HUES48 (cell line): Measurements from ENCODE around the gene RAB39B.
A peak's percentile ranks its signal among the peaks of the same experiment; 100 is the strongest.
"Not testable (repeated sequence)": the region's sequence is repeated elsewhere in the genome, so short reads cannot be mapped to it uniquely, and the experiment has no call there.

Source experiments
- H3K27ac ChIP-seq: one replicate; pipeline ENCODE4 v1.7.0; 2013; ENCODE audit warnings: low read depth, low read length, inconsistent platforms
- H3K27me3 ChIP-seq: 2 replicates; pipeline ENCODE4 v1.6.1; 2013; ENCODE audit warnings: mild to moderate bottlenecking, low read length; ENCODE audit not compliant: control insufficient read depth, insufficient read depth
- H3K36me3 ChIP-seq: 2 replicates; pipeline ENCODE4 v1.6.1; 2013; ENCODE audit warnings: low read length; ENCODE audit not compliant: control insufficient read depth, insufficient read depth
- H3K4me1 ChIP-seq: 2 replicates; pipeline ENCODE4 v1.6.1; 2013; ENCODE audit warnings: mild to moderate bottlenecking, low read length; ENCODE audit not compliant: control insufficient read depth, insufficient read depth
- H3K4me3 ChIP-seq: 2 replicates; pipeline ENCODE4 v1.5.1; 2013; ENCODE audit warnings: mild to moderate bottlenecking, low read depth, low read length
- H3K9ac ChIP-seq: 2 replicates; pipeline ENCODE4 v1.6.1; 2013; ENCODE audit warnings: mild to moderate bottlenecking, low read depth, low read length, moderate library complexity
- H3K9me3 ChIP-seq: 2 replicates; pipeline ENCODE4 v1.6.1; 2013; ENCODE audit warnings: low read length; ENCODE audit not compliant: control insufficient read depth, insufficient read depth

Gene RAB39B

GRCh38 chrX:155246748-155247147 is 17.5 kb downstream of the RAB39B start:
- Histone ChIP-seq H3K9me3 (peaks cover 37% of the 10 kb centered on the region), H3K27ac (no peak overlapping the region), H3K9ac (no peak overlapping the region), H3K4me3 (no peak overlapping the region), H3K27me3 (no peaks in the 10 kb centered on the region), H3K4me1 (no peaks in the 10 kb centered on the region; the same call in 1 of the 2 replicates), H3K36me3 (no peaks in the 10 kb centered on the region)

- H3K36me3 ChIP-seq: peaks cover 24% of the 10 kb centered on the region
- H3K9ac ChIP-seq: no peak overlapping the region
- peaks cover 53% of the 10 kb centered on the region for H3K9me3 ChIP-seq
- H3K27me3 ChIP-seq: no peaks in the 10 kb centered on the region
- no peak overlapping the region for H3K4me3 ChIP-seq
- H3K4me1 ChIP-seq: no peaks in the 10 kb centered on the region
- H3K27ac ChIP-seq: no peak overlapping the region
Observed at GRCh38 chrX:155242300-155242699, 22.0 kb downstream of the RAB39B start.

GRCh38 chrX:155237719-155238118 is 26.6 kb downstream of the RAB39B start:
- no peak overlapping the region for H3K9ac ChIP-seq
- H3K4me1 ChIP-seq: no peaks in the 10 kb centered on the region
- H3K36me3 ChIP-seq: peaks cover 46% of the 10 kb centered on the region
- H3K4me3 ChIP-seq: no peak overlapping the region
- H3K27me3 ChIP-seq: no peaks in the 10 kb centered on the region
- peaks cover 55% of the 10 kb centered on the region for H3K9me3 ChIP-seq
- H3K27ac ChIP-seq: no peak overlapping the region

- Histone ChIP-seq H3K36me3 (peaks cover 63% of the 10 kb centered on the region), H3K4me3 (no peak overlapping the region), H3K27ac (no peak overlapping the region), H3K9me3 (peaks cover 58% of the 10 kb centered on the region), H3K4me1 (no peaks in the 10 kb centered on the region), H3K27me3 (no peaks in the 10 kb centered on the region), H3K9ac (no peak overlapping the region)
Observed at GRCh38 chrX:155235891-155236290, 28.4 kb downstream of the RAB39B start.

- no peak overlapping the region for H3K9ac ChIP-seq
- H3K4me3 ChIP-seq: no peak overlapping the region
- H3K36me3 ChIP-seq: peaks cover 66% of the 10 kb centered on the region
- no peak overlapping the region for H3K27ac ChIP-seq
- no peaks in the 10 kb centered on the region for H3K27me3 ChIP-seq
- no peaks in the 10 kb centered on the region for H3K4me1 ChIP-seq
- H3K9me3 ChIP-seq: peaks cover 58% of the 10 kb centered on the region
Observed at GRCh38 chrX:155231163-155231562, 33.1 kb downstream of the RAB39B start.

GRCh38 chrX:155225774-155226173 is 38.5 kb downstream of the RAB39B start:
- H3K4me1 ChIP-seq: no peaks in the 10 kb centered on the region
- no peak overlapping the region for H3K4me3 ChIP-seq
- H3K36me3 ChIP-seq: peaks cover 64% of the 10 kb centered on the region
- no peak overlapping the region for H3K27ac ChIP-seq
- no peaks in the 10 kb centered on the region for H3K27me3 ChIP-seq
- H3K9ac ChIP-seq: no peak overlapping the region
- peaks cover 56% of the 10 kb centered on the region for H3K9me3 ChIP-seq

- H3K4me3 ChIP-seq, H3K27me3 ChIP-seq, H3K9ac ChIP-seq, H3K4me1 ChIP-seq, H3K27ac ChIP-seq: not testable (repeated sequence)
- Histone ChIP-seq H3K36me3 (peaks cover 58% of the 10 kb centered on the region), H3K9me3 (peaks cover 60% of the 10 kb centered on the region)
Observed at GRCh38 chrX:155223746-155224145, 40.5 kb downstream of the RAB39B start.

- H3K4me3 ChIP-seq: no peak overlapping the region
- H3K9ac ChIP-seq: no peak overlapping the region
- peaks cover 36% of the 10 kb centered on the region for H3K36me3 ChIP-seq
- no peaks in the 10 kb centered on the region for H3K4me1 ChIP-seq
- H3K9me3 ChIP-seq: peaks cover 56% of the 10 kb centered on the region
- H3K27ac ChIP-seq: no peak overlapping the region
- no peaks in the 10 kb centered on the region for H3K27me3 ChIP-seq
Observed at GRCh38 chrX:155221351-155221750, 42.9 kb downstream of the RAB39B start.

- Histone ChIP-seq H3K27ac (no peak overlapping the region), H3K4me1 (no peaks in the 10 kb centered on the region), H3K27me3 (no peaks in the 10 kb centered on the region), H3K9ac (no peak overlapping the region), H3K4me3 (no peak overlapping the region), H3K36me3 (peaks cover 26% of the 10 kb centered on the region), H3K9me3 (peaks cover 47% of the 10 kb centered on the region)
Observed at GRCh38 chrX:155218777-155219176, 45.5 kb downstream of the RAB39B start.

- H3K27me3 ChIP-seq: no peaks in the 10 kb centered on the region
- peak overlapping the region; percentile 95 for H3K4me3 ChIP-seq
- H3K36me3 ChIP-seq: peaks cover 18% of the 10 kb centered on the region
- no peaks in the 10 kb centered on the region for H3K4me1 ChIP-seq
- peaks cover 52% of the 10 kb centered on the region for H3K9me3 ChIP-seq
- peak overlapping the region; percentile 94 for H3K9ac ChIP-seq
- H3K27ac ChIP-seq: peak overlapping the region; percentile 90
Observed at GRCh38 chrX:155216940-155217440, 47.3 kb downstream of the RAB39B start.

GRCh38 chrX:155216179-155216939 is 47.9 kb downstream of the RAB39B start, which contains the start of gene VBP1:
VBP1 (plus strand) TSS chrX:155216460; CDS start chrX:155216483, 23 bp downstream.
- H3K9me3 ChIP-seq: peaks cover 51% of the 10 kb centered on the region
- H3K27ac ChIP-seq: peak within 1 kb of the TSS; percentile 90
- H3K27me3 ChIP-seq: no peaks in the 10 kb centered on the region
- H3K4me3 ChIP-seq: peak within 1 kb of the TSS; percentile 95
- H3K36me3 ChIP-seq: peaks cover 12% of the 10 kb centered on the region
- H3K9ac ChIP-seq: peak within 1 kb of the TSS; percentile 94
- no peaks in the 10 kb centered on the region for H3K4me1 ChIP-seq
